H9 (cell line): Measurements from ENCODE around the gene ATP8A2. TPM values are rescaled to one million over a fixed set of nuclear protein-coding genes. Genes with fewer than 3 reads are reported as not detected.

Source experiments
- DNase-seq: peaks from one replicate; pipeline ENCODE4 v3.0.0-alpha.2; 2017
- H2AFZ ChIP-seq: one replicate; pipeline ENCODE4 v1.6.1; 2013; ENCODE audit warnings: mild to moderate bottlenecking, low read length, control low read depth, moderate library complexity
- H2AK5ac ChIP-seq: 2 replicates; pipeline ENCODE4 v1.6.1; 2013; ENCODE audit warnings: low read length, control low read depth, mixed read lengths; ENCODE audit not compliant: insufficient read length
- H2BK120ac ChIP-seq: one replicate; pipeline ENCODE4 v1.6.1; 2013; ENCODE audit warnings: low read depth, mild to moderate bottlenecking, low read length, control low read depth, inconsistent platforms; ENCODE audit not compliant: poor library complexity, severe bottlenecking
- H2BK12ac ChIP-seq: 2 replicates; pipeline ENCODE4 v1.6.1; 2013; ENCODE audit warnings: low read length, control low read depth, mixed read lengths, low read depth; ENCODE audit not compliant: insufficient read length
- H2BK15ac ChIP-seq: 2 replicates; pipeline ENCODE4 v1.6.1; 2013; ENCODE audit warnings: low read depth, low read length, control low read depth
- H2BK20ac ChIP-seq: one replicate; pipeline ENCODE4 v1.6.1; 2013; ENCODE audit warnings: low read depth, mild to moderate bottlenecking, low read length, control low read depth, inconsistent platforms; ENCODE audit not compliant: poor library complexity, severe bottlenecking
- H2BK5ac ChIP-seq: 2 replicates; pipeline ENCODE4 v1.6.1; 2013; ENCODE audit warnings: low read length, control low read depth, mixed read lengths; ENCODE audit not compliant: insufficient read length
- H3K14ac ChIP-seq: 2 replicates; pipeline ENCODE4 v1.6.1; 2013; ENCODE audit warnings: low read length, control low read depth; ENCODE audit not compliant: insufficient read depth
- H3K18ac ChIP-seq: 2 replicates; pipeline ENCODE4 v1.6.1; 2013; ENCODE audit warnings: low read depth, mild to moderate bottlenecking, mixed read lengths, low read length, control low read depth; ENCODE audit not compliant: insufficient read length
- H3K23ac ChIP-seq: 2 replicates; pipeline ENCODE4 v1.6.1; 2013; ENCODE audit warnings: low read length, control low read depth, mixed read lengths, low read depth; ENCODE audit not compliant: insufficient read length
- H3K23me2 ChIP-seq: 2 replicates; pipeline ENCODE4 v1.6.1; 2013; ENCODE audit warnings: low read depth, mild to moderate bottlenecking, mixed read lengths, low read length, control low read depth; ENCODE audit not compliant: insufficient read length, poor library complexity, severe bottlenecking
- H3K27ac ChIP-seq: 2 replicates; pipeline ENCODE4 v1.5.1; 2013; ENCODE audit warnings: low read length, control low read depth, mixed read lengths, low read depth; ENCODE audit not compliant: insufficient read length
- H3K27me3 ChIP-seq: 2 replicates; pipeline ENCODE4 v1.6.1; 2013; ENCODE audit warnings: low read length, control low read depth, inconsistent platforms; ENCODE audit not compliant: insufficient read depth
- H3K4ac ChIP-seq: 2 replicates; pipeline ENCODE4 v1.6.1; 2013; ENCODE audit warnings: low read depth, mild to moderate bottlenecking, control low read depth, inconsistent platforms, low read length, moderate library complexity
- H3K4me1 ChIP-seq: 2 replicates; pipeline ENCODE4 v1.6.1; 2013; ENCODE audit warnings: low read length, control low read depth, inconsistent platforms; ENCODE audit not compliant: insufficient read depth
- H3K4me2 ChIP-seq: 2 replicates; pipeline ENCODE4 v1.6.1; 2013; ENCODE audit warnings: low read length, control low read depth, mixed read lengths; ENCODE audit not compliant: insufficient read length, insufficient read depth
- H3K56ac ChIP-seq: 2 replicates; pipeline ENCODE4 v1.6.1; 2013; ENCODE audit warnings: low read depth, mild to moderate bottlenecking, mixed read lengths, low read length, control low read depth; ENCODE audit not compliant: insufficient read length
- H3K79me1 ChIP-seq: 2 replicates; pipeline ENCODE4 v1.6.1; 2013; ENCODE audit warnings: low read depth, mild to moderate bottlenecking, moderate library complexity, low read length, control low read depth, inconsistent platforms; ENCODE audit not compliant: insufficient read depth, poor library complexity, severe bottlenecking
- H3K79me2 ChIP-seq: 2 replicates; pipeline ENCODE4 v1.6.1; 2013; ENCODE audit warnings: low read length, control low read depth, inconsistent platforms; ENCODE audit not compliant: insufficient read depth
- H3K9ac ChIP-seq: 2 replicates; pipeline ENCODE4 v1.6.1; 2013; ENCODE audit warnings: low read length, control low read depth, mixed read lengths; ENCODE audit not compliant: insufficient read length; ENCODE audit errors: extremely low read depth
- H3K9me3 ChIP-seq: one replicate; pipeline ENCODE4 v1.6.1; 2013; ENCODE audit warnings: low read depth, low read length, inconsistent platforms; ENCODE audit not compliant: control insufficient read depth
- H3T11ph ChIP-seq: one replicate; pipeline ENCODE4 v1.6.1; 2013; ENCODE audit warnings: mild to moderate bottlenecking, low read length, control low read depth, inconsistent platforms
- H4K20me1 ChIP-seq: one replicate; pipeline ENCODE4 v1.6.1; 2013; ENCODE audit not compliant: control insufficient read depth, insufficient read length, insufficient read depth
- H4K5ac ChIP-seq: 2 replicates; pipeline ENCODE4 v1.6.1; 2013; ENCODE audit warnings: low read depth, mild to moderate bottlenecking, mixed read lengths, low read length, control low read depth; ENCODE audit not compliant: insufficient read length
- H4K8ac ChIP-seq: replicated peaks from 2 replicates; pipeline ENCODE4 v1.6.1; 2013; ENCODE audit warnings: low read length, control low read depth, mixed read lengths, low read depth; ENCODE audit not compliant: insufficient read length
- H4K91ac ChIP-seq: 2 replicates; pipeline ENCODE4 v1.6.1; 2013; ENCODE audit warnings: low read depth, mild to moderate bottlenecking, moderate library complexity, mixed read lengths, low read length, control low read depth; ENCODE audit not compliant: insufficient read length
- H3K27ac Mint-ChIP-seq, 3 experiments: 2 replicates in 2 of 3; 3 replicates in 1 of 3; pipeline ENCODE4 v1.8.0; 2020 to 2021; ENCODE audit warnings: mixed read lengths in 3 of 3, mild to moderate bottlenecking in 1 of 3, moderate library complexity in 1 of 3
- H3K27me3 Mint-ChIP-seq: 2 replicates; pipeline ENCODE4 v1.8.0; 2021; ENCODE audit warnings: low read depth, mild to moderate bottlenecking, moderate library complexity, mixed read lengths
- H3K36me3 Mint-ChIP-seq, 3 experiments: 2 replicates in 2 of 3; 3 replicates in 1 of 3; pipeline ENCODE4 v1.8.0; 2020 to 2021; ENCODE audit warnings: low read depth in 3 of 3, mixed read lengths in 3 of 3; ENCODE audit not compliant: insufficient read depth in 1 of 3
- H3K4me1 Mint-ChIP-seq, 2 experiments: 2 replicates each; pipeline ENCODE4 v1.8.0; 2020; ENCODE audit warnings: mixed read lengths in 2 of 2
- H3K4me3 Mint-ChIP-seq, 2 experiments: 2 replicates in 1 of 2; 3 replicates in 1 of 2; pipeline ENCODE4 v1.8.0; 2020 to 2021; ENCODE audit warnings: mild to moderate bottlenecking in 2 of 2, mixed read lengths in 2 of 2, moderate library complexity in 1 of 2
- H3K9me3 Mint-ChIP-seq, 2 experiments: 2 replicates in 1 of 2; 3 replicates in 1 of 2; pipeline ENCODE4 v1.8.0; 2020; ENCODE audit warnings: mild to moderate bottlenecking in 2 of 2, mixed read lengths in 2 of 2, moderate library complexity in 1 of 2
- WGBS: extraction: QIAGEN DNeasy Blood & Tissue Kit; methylation state at CpG from one replicate; pipeline ENCODE4 v1.1.7; 2013; ENCODE audit warnings: missing lambda C conversion rate, low lambda C conversion rate, mixed read lengths; ENCODE audit not compliant: insufficient read length; ENCODE audit errors: extremely low coverage; 5-methylcytosine and 5-hydroxymethylcytosine counted together
- total RNA-seq: library from RNA; stranded (reverse); gene quantifications from 2 replicates; pipeline ENCODE4 v1.2.1, GENCODE V29; 2021
- TF ChIP-seq, protein P1 (sequence below): fragments of 200-600 bp; sonication (generic); conservative IDR thresholded peaks from 3 replicates; pipeline ENCODE4 v1.8.0; 2021; ENCODE audit warnings: antibody characterized with exemption, mild to moderate bottlenecking

ATP8A2 gene
- total RNA-seq, 1 experiment from 2014 or later, result 18.2 TPM

DNA sequence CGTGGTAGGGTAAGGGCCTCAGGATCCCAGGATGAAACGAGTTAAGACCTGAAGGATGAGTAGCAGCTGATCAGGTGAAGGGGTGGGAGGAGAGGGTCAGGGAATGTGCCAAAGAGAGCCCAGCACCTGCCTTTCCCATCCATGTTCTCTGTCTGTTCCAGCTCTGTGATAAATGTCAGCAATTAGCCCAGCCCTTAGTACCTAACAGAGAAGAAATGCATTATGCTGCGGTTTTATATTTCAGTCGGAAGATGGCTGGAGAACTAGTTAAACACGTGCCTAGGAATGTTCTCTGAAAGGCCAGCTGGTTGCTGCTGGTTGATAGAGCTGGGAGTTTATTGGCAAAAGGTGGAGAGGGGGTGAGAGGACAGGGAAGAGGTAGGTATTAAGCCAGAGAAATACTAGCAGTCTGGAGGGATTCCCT lies 411.8 kb downstream of the ATP8A2 start:
- Histone ChIP-seq H3K56ac (no peak overlapping the region), H2AFZ (no peak overlapping the region), H2AK5ac (no peak overlapping the region), H3K4me2 (no peak overlapping the region), H4K91ac (no peak overlapping the region), H2BK5ac (no peak overlapping the region), H3K4ac (no peak overlapping the region), H3T11ph (no peak overlapping the region), H2BK15ac (no peak overlapping the region), H3K9me3 (no peaks in the 10 kb centered on the region), H3K27me3 (no peaks in the 10 kb centered on the region), H3K14ac (no peak overlapping the region), H4K5ac (no peak overlapping the region), H3K9ac (no peak overlapping the region), H4K8ac (no peak overlapping the region), H3K18ac (no peak overlapping the region), H3K27ac (no peak overlapping the region), H4K20me1 (no peaks in the 10 kb centered on the region), H3K23me2 (no peaks in the 10 kb centered on the region), H3K79me2 (no peaks in the 10 kb centered on the region), H3K4me1 (no peaks in the 10 kb centered on the region), H2BK20ac (no peak overlapping the region), H2BK12ac (no peak overlapping the region), H3K79me1 (no peaks in the 10 kb centered on the region), H3K23ac (no peak overlapping the region), H2BK120ac (no peak overlapping the region)
- Mint-ChIP-seq H3K4me1 (peaks cover 6 to 13% of the 10 kb centered on the region in 2 experiments), H3K4me3 (no peak overlapping the region), H3K27ac (no peak overlapping the region), H3K27me3 (no peaks in the 10 kb centered on the region), H3K36me3 (no peaks in the 10 kb centered on the region), H3K9me3 (no peaks in the 10 kb centered on the region)
- DNase-seq, result no peak
- TF ChIP-seq, protein P1, sequence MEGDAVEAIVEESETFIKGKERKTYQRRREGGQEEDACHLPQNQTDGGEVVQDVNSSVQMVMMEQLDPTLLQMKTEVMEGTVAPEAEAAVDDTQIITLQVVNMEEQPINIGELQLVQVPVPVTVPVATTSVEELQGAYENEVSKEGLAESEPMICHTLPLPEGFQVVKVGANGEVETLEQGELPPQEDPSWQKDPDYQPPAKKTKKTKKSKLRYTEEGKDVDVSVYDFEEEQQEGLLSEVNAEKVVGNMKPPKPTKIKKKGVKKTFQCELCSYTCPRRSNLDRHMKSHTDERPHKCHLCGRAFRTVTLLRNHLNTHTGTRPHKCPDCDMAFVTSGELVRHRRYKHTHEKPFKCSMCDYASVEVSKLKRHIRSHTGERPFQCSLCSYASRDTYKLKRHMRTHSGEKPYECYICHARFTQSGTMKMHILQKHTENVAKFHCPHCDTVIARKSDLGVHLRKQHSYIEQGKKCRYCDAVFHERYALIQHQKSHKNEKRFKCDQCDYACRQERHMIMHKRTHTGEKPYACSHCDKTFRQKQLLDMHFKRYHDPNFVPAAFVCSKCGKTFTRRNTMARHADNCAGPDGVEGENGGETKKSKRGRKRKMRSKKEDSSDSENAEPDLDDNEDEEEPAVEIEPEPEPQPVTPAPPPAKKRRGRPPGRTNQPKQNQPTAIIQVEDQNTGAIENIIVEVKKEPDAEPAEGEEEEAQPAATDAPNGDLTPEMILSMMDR, result no peak
- WGBS, result no CpG with 5 or more reads among the region's 5 CpGs
